Measurements from ENCODE around the gene TRPM5. TPM values are rescaled to one million over a fixed set of nuclear protein-coding genes. Genes with fewer than 3 reads are reported as not detected.

TRPM5 gene
- total RNA-seq, 1 experiment from 2014 or later, result 0.07 TPM

DNA sequence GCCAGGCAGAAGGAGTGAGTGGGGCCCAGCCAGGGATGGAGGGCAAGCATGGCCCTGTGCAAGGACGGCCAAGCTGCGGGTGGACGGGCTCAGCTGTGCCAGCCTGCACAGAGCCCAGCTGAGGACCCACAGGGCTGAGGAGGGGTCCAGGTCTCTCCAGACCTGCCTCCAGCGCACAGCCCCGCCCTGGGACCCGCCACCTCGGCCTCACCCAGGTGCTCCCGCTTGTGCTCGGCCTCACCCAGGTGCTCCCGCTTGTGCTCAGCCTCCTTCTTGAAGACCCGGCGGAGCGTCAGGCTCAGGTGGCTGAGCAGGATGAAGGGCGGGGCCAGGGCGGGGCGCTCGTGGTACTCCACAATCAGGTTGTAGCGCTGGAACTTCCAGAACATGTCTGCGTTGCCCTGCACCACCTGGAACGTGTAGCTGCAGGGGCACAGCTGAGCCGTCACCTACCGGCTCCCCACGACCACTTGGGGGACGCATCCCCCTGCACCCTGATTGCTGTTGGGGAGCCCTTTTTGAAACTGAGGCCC, 37.4 kb downstream of the TRPM5 start:
- peak; percentile 60; the same call in 1 of the 2 replicates for TF ChIP-seq ZNF263 (CRISPR knock-in tag; IDR thresholded peaks at IDR 0.05; ENCODE audit: low read depth)
- TF ChIP-seq, protein P1, sequence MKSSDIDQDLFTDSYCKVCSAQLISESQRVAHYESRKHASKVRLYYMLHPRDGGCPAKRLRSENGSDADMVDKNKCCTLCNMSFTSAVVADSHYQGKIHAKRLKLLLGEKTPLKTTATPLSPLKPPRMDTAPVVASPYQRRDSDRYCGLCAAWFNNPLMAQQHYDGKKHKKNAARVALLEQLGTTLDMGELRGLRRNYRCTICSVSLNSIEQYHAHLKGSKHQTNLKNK (CRISPR knock-in tag; IDR thresholded peaks at IDR 0.05), result no peak
- ATAC-seq (no peak), DNase-seq (ENCODE audit: low spot score) (no peak)
- CTCF ChIA-PET, result interaction anchor here (1.2 kb wide), 1 partner anchor 124 kb away, joined by 3 read pairs; no protein-coding TSS in a partner anchor
- Mint-ChIP-seq H3K27ac (no peak overlapping the region), H3K27me3 (ENCODE audit: low read depth) (no peaks in the 10 kb centered on the region), H3K4me3 (no peak overlapping the region), H3K4me1 (no peaks in the 10 kb centered on the region), H3K9me3 (no peaks in the 10 kb centered on the region), H3K36me3 (peaks cover 7% of the 10 kb centered on the region; the same call in 1 of the 2 replicates)
- POLR2A ChIA-PET, result no interaction called here

DNA sequence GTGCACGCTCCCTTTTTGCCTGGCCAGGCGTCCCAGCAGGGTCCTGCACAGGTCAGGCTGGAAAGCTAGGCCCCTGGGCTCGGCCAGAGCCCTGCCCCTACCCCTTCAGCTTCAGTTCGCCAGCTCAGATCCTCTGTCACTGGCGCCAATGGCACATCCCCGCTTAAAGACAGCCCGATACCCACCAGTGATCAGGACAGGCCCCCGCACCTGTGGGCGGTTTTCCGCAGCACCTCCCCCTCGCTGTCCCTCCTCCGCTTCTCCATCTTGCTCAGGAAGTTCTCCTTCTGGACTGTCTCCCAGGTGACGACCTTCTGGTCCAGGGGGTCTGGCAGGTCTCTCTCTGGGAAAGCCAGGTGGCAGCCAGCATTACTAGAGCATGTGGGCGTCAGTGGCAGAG, 37.9 kb downstream of the TRPM5 start:
- ChIA-PET POLR2A (no interaction called here), CTCF (interaction anchor here (1.9 kb wide), 1 partner anchor 101 kb away, joined by 5 read pairs; no protein-coding TSS in a partner anchor)
- H3K9me3 Mint-ChIP-seq, result no peaks in the 10 kb centered on the region
- peaks cover 1% of the 10 kb centered on the region; the same call in 1 of the 2 replicates for H3K4me1 Mint-ChIP-seq
- no peak for DNase-seq (ENCODE audit: low spot score)
- no peak overlapping the region for H3K27ac Mint-ChIP-seq
- H3K27me3 Mint-ChIP-seq (ENCODE audit: low read depth), result no peaks in the 10 kb centered on the region
- no peak overlapping the region for H3K4me3 Mint-ChIP-seq
- ATAC-seq, result no peak
- H3K36me3 Mint-ChIP-seq, result peaks cover 7% of the 10 kb centered on the region; the same call in 1 of the 2 replicates
- TF ChIP-seq E2F1 (CRISPR knock-in tag; IDR thresholded peaks at IDR 0.05) (no peak), USF2 (CRISPR knock-in tag; IDR thresholded peaks at IDR 0.05) (no peak), ZNF416 (CRISPR knock-in tag; IDR thresholded peaks at IDR 0.05) (no peak), ELF4 (CRISPR knock-in tag; IDR thresholded peaks at IDR 0.05; ENCODE audit: low read depth) (no peak), NR1H2 (CRISPR knock-in tag; IDR thresholded peaks at IDR 0.05) (no peak), SMAD3 (CRISPR knock-in tag; IDR thresholded peaks at IDR 0.05; ENCODE audit: borderline replicate concordance) (no peak), IRF2 (CRISPR knock-in tag; IDR thresholded peaks at IDR 0.05; ENCODE audit: borderline replicate concordance, low read depth) (no peak), ZNF425 (CRISPR knock-in tag; conservative IDR thresholded peaks at IDR 0.05) (no peak), STAT6 (CRISPR knock-in tag; conservative IDR thresholded peaks at IDR 0.05; ENCODE audit: low read depth) (no peak), NFE2L1 (CRISPR knock-in tag; IDR thresholded peaks at IDR 0.05) (no peak)
- TF ChIP-seq, protein P2, sequence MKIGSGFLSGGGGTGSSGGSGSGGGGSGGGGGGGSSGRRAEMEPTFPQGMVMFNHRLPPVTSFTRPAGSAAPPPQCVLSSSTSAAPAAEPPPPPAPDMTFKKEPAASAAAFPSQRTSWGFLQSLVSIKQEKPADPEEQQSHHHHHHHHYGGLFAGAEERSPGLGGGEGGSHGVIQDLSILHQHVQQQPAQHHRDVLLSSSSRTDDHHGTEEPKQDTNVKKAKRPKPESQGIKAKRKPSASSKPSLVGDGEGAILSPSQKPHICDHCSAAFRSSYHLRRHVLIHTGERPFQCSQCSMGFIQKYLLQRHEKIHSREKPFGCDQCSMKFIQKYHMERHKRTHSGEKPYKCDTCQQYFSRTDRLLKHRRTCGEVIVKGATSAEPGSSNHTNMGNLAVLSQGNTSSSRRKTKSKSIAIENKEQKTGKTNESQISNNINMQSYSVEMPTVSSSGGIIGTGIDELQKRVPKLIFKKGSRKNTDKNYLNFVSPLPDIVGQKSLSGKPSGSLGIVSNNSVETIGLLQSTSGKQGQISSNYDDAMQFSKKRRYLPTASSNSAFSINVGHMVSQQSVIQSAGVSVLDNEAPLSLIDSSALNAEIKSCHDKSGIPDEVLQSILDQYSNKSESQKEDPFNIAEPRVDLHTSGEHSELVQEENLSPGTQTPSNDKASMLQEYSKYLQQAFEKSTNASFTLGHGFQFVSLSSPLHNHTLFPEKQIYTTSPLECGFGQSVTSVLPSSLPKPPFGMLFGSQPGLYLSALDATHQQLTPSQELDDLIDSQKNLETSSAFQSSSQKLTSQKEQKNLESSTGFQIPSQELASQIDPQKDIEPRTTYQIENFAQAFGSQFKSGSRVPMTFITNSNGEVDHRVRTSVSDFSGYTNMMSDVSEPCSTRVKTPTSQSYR (CRISPR knock-in tag; IDR thresholded peaks at IDR 0.05), result no peak
- TF ChIP-seq, protein P3, sequence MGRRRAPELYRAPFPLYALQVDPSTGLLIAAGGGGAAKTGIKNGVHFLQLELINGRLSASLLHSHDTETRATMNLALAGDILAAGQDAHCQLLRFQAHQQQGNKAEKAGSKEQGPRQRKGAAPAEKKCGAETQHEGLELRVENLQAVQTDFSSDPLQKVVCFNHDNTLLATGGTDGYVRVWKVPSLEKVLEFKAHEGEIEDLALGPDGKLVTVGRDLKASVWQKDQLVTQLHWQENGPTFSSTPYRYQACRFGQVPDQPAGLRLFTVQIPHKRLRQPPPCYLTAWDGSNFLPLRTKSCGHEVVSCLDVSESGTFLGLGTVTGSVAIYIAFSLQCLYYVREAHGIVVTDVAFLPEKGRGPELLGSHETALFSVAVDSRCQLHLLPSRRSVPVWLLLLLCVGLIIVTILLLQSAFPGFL (CRISPR knock-in tag; IDR thresholded peaks at IDR 0.05; ENCODE audit: borderline replicate concordance), result no peak
- TF ChIP-seq, protein P4, sequence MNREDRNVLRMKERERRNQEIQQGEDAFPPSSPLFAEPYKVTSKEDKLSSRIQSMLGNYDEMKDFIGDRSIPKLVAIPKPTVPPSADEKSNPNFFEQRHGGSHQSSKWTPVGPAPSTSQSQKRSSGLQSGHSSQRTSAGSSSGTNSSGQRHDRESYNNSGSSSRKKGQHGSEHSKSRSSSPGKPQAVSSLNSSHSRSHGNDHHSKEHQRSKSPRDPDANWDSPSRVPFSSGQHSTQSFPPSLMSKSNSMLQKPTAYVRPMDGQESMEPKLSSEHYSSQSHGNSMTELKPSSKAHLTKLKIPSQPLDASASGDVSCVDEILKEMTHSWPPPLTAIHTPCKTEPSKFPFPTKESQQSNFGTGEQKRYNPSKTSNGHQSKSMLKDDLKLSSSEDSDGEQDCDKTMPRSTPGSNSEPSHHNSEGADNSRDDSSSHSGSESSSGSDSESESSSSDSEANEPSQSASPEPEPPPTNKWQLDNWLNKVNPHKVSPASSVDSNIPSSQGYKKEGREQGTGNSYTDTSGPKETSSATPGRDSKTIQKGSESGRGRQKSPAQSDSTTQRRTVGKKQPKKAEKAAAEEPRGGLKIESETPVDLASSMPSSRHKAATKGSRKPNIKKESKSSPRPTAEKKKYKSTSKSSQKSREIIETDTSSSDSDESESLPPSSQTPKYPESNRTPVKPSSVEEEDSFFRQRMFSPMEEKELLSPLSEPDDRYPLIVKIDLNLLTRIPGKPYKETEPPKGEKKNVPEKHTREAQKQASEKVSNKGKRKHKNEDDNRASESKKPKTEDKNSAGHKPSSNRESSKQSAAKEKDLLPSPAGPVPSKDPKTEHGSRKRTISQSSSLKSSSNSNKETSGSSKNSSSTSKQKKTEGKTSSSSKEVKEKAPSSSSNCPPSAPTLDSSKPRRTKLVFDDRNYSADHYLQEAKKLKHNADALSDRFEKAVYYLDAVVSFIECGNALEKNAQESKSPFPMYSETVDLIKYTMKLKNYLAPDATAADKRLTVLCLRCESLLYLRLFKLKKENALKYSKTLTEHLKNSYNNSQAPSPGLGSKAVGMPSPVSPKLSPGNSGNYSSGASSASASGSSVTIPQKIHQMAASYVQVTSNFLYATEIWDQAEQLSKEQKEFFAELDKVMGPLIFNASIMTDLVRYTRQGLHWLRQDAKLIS (CRISPR knock-in tag; IDR thresholded peaks at IDR 0.05; ENCODE audit: borderline replicate concordance), result no peak
- TF ChIP-seq, protein P5, sequence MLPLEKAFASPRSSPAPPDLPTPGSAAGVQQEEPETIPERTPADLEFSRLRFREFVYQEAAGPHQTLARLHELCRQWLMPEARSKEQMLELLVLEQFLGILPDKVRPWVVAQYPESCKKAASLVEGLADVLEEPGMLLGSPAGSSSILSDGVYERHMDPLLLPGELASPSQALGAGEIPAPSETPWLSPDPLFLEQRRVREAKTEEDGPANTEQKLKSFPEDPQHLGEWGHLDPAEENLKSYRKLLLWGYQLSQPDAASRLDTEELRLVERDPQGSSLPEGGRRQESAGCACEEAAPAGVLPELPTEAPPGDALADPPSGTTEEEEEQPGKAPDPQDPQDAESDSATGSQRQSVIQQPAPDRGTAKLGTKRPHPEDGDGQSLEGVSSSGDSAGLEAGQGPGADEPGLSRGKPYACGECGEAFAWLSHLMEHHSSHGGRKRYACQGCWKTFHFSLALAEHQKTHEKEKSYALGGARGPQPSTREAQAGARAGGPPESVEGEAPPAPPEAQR (CRISPR knock-in tag; IDR thresholded peaks at IDR 0.05), result no peak

Data from WTC11 (cell line).